ENCODE data around the gene HIBADH.

The HIBADH gene

DNA sequence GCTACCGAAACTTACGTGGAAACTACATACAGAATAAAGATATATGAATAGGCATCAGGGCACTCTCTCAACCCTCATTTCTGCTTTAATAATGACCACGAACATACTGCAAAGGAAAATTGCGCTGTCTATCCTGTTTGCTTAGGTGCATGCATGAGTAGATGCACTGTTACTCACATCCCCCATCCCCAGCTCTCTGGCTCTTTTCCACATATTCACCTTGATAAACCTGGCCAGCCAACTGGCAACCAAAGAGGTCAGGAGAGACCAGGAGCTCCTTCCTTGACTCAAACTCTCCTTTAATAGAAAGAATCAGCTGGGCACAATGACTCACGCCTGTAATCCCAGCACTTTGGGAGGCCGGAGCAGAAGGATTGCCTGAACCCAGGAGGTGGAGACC, 29.6 kb downstream of the HIBADH start:
- Histone ChIP-seq H3K9ac (ENCODE audit: low read depth, low read length, poor library complexity, severe bottlenecking) (no peak overlapping the region), H3K4me2 (ENCODE audit: low read depth, low read length, poor library complexity, severe bottlenecking) (no peak overlapping the region), H3K9me3 (ENCODE audit: insufficient read depth, low read depth, low read length) (no peaks in the 10 kb centered on the region), H3K4me1 (ENCODE audit: insufficient read depth, low read length, poor library complexity, severe bottlenecking) (peaks cover 18% of the 10 kb centered on the region), H3F3A (ENCODE audit: low read depth) (no peaks in the 10 kb centered on the region), H3K9me2 (replicated peaks; ENCODE audit: low read depth, low read length) (no peaks in the 10 kb centered on the region), H3K79me2 (ENCODE audit: insufficient read depth, low read length) (0 out of 2 replicates have a peak, but pooled peaks cover 3% of the 10 kb centered on the region), H3K4me3 (ENCODE audit: low read length, poor library complexity, severe bottlenecking) (no peak overlapping the region), H4K20me1 (ENCODE audit: insufficient read depth, low read length, poor library complexity, severe bottlenecking) (no peaks in the 10 kb centered on the region), H3K27me3 (ENCODE audit: insufficient read depth, low read length, poor library complexity, severe bottlenecking) (no peaks in the 10 kb centered on the region), H2AFZ (ENCODE audit: low read length) (no peak overlapping the region), H3K36me3 (ENCODE audit: insufficient read depth, low read length) (peaks cover 6% of the 10 kb centered on the region; the same call in 1 of the 2 replicates)
- no peak for TF ChIP-seq CTCF (conservative IDR thresholded peaks at IDR 0.05; ENCODE audit: low read length)
- TF ChIP-seq EZH2phosphoT487 (IDR thresholded peaks at IDR 0.05; ENCODE audit: borderline replicate concordance) = no peak

DNA sequence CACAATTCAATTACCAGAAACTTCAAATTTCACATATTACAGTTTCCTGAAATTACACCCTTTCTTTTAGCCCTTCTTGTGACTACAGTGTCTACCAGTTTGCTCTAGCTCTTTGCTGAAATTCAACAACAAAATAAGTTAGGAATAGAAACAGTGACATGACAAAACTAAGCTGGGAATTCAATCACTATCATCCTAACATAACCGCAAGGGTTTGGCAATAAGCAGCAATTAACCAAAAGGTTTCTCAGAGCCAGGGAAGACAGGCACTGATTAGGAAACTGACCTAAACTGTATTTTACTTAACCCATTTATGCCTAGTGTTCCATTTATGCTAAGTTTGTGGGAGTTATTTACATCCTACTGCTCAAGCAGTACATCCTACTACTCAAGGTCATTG, 31.3 kb downstream of the HIBADH start:
- H3K4me2 ChIP-seq (ENCODE audit: low read depth, low read length, poor library complexity, severe bottlenecking) = no peak overlapping the region
- H3F3A ChIP-seq (ENCODE audit: low read depth) = no peaks in the 10 kb centered on the region
- peaks cover 10% of the 10 kb centered on the region for H3K4me1 ChIP-seq (ENCODE audit: insufficient read depth, low read length, poor library complexity, severe bottlenecking)
- no peak overlapping the region for H3K4me3 ChIP-seq (ENCODE audit: low read length, poor library complexity, severe bottlenecking)
- no peaks in the 10 kb centered on the region for H3K27me3 ChIP-seq (ENCODE audit: insufficient read depth, low read length, poor library complexity, severe bottlenecking)
- no peaks in the 10 kb centered on the region for H4K20me1 ChIP-seq (ENCODE audit: insufficient read depth, low read length, poor library complexity, severe bottlenecking)
- no peaks in the 10 kb centered on the region for H3K79me2 ChIP-seq (ENCODE audit: insufficient read depth, low read length)
- H2AFZ ChIP-seq (ENCODE audit: low read length) = no peak overlapping the region
- H3K36me3 ChIP-seq (ENCODE audit: insufficient read depth, low read length) = peaks cover 6% of the 10 kb centered on the region; the same call in 1 of the 2 replicates
- no peaks in the 10 kb centered on the region for H3K9me2 ChIP-seq (replicated peaks; ENCODE audit: low read depth, low read length)
- no peaks in the 10 kb centered on the region for H3K9me3 ChIP-seq (ENCODE audit: insufficient read depth, low read depth, low read length)
- H3K9ac ChIP-seq (ENCODE audit: low read depth, low read length, poor library complexity, severe bottlenecking) = no peak overlapping the region
- no peak for TF ChIP-seq CTCF (conservative IDR thresholded peaks at IDR 0.05; ENCODE audit: low read length)
- TF ChIP-seq EZH2phosphoT487 (IDR thresholded peaks at IDR 0.05; ENCODE audit: borderline replicate concordance) = no peak

GRCh38 chr7:27627146-27627545, 35.5 kb downstream of the HIBADH start:
- Histone ChIP-seq H2AFZ (ENCODE audit: low read length) (no peak overlapping the region), H3K4me1 (ENCODE audit: insufficient read depth, low read length, poor library complexity, severe bottlenecking) (peaks cover 5% of the 10 kb centered on the region), H3K9me3 (ENCODE audit: insufficient read depth, low read depth, low read length) (peaks cover 10% of the 10 kb centered on the region; the same call in 1 of the 2 replicates), H4K20me1 (ENCODE audit: insufficient read depth, low read length, poor library complexity, severe bottlenecking) (no peaks in the 10 kb centered on the region), H3K4me2 (ENCODE audit: low read depth, low read length, poor library complexity, severe bottlenecking) (no peak overlapping the region), H3F3A (ENCODE audit: low read depth) (no peaks in the 10 kb centered on the region), H3K9ac (ENCODE audit: low read depth, low read length, poor library complexity, severe bottlenecking) (no peak overlapping the region), H3K9me2 (replicated peaks; ENCODE audit: low read depth, low read length) (no peaks in the 10 kb centered on the region), H3K36me3 (ENCODE audit: insufficient read depth, low read length) (peaks cover 6% of the 10 kb centered on the region; the same call in 1 of the 2 replicates), H3K27me3 (ENCODE audit: insufficient read depth, low read length, poor library complexity, severe bottlenecking) (no peaks in the 10 kb centered on the region), H3K79me2 (ENCODE audit: insufficient read depth, low read length) (no peaks in the 10 kb centered on the region), H3K4me3 (ENCODE audit: low read length, poor library complexity, severe bottlenecking) (no peak overlapping the region)
- TF ChIP-seq CTCF (conservative IDR thresholded peaks at IDR 0.05; ENCODE audit: low read length) = no peak
- no peak for TF ChIP-seq EZH2phosphoT487 (IDR thresholded peaks at IDR 0.05; ENCODE audit: borderline replicate concordance)

Data from Loucy (cell line).